ENCODE data around the gene SSC5D.

SSC5D gene

DNA sequence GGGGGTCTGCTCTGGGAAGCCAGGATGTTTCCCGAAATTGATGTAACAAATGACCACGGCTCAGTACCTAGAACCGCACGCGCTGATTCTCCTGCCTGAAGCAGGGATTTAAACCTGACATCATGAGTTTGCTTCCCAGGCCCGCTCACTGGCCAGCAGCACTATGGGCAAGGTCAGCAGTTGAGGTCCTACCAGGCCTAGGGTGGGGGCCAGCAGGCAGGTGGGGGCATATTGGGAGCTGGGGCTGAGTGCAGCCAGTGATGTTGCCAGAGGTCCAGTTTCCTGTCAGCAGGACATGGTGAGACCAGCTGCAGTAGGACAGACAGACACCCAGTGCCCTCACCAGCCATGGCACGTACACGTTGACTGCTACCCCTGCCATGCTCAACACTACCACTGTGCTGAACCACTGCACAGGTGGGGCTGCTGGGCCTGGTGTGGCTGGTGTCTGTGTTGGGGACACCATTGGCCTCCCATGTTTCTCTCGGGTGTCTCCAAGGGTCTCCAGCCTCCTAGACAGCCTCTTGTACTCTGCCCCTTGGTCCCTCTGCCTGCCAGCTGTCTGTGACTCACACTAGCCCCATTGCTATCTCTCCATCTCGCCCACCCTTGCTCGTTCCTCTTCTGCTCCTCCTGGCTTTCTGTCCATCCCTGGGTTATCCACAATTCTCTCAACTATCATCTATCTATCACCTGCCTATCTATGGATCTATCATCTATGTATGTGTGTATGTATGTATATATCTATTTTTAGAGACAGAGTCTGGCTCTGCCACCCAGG, 22.6 kb upstream of the SSC5D start:
- Histone ChIP-seq H3K4me3 (ENCODE audit: low read depth, low read length) (no peak overlapping the region), H3K27ac (no peak overlapping the region), H3K27me3 (replicated peaks) (no peaks in the 10 kb centered on the region), H3K36me3 (replicated peaks) (no peaks in the 10 kb centered on the region)
- no peak for TF ChIP-seq CTCF (IDR thresholded peaks at IDR 0.05; ENCODE audit: low read depth, low read length, missing control alignments)
- DNase-seq: no peak
- in situ Hi-C loops (cut with HindIII; ENCODE audit: low pct_ligation_motif_present, low sequenced_read_pairs): no loop called here

GRCh38 chr19:55466241-55466614, 22.0 kb upstream of the SSC5D start:
- no peak overlapping the region for H3K27ac ChIP-seq
- TF ChIP-seq CTCF (IDR thresholded peaks at IDR 0.05; ENCODE audit: low read depth, low read length, missing control alignments): no peak
- in situ Hi-C loops (cut with HindIII; ENCODE audit: low pct_ligation_motif_present, low sequenced_read_pairs): no loop called here
- no peak for DNase-seq
- no peak overlapping the region for H3K4me3 ChIP-seq (ENCODE audit: low read depth, low read length)
- no peaks in the 10 kb centered on the region for H3K27me3 ChIP-seq (replicated peaks)
- no peaks in the 10 kb centered on the region for H3K36me3 ChIP-seq (replicated peaks)

DNA sequence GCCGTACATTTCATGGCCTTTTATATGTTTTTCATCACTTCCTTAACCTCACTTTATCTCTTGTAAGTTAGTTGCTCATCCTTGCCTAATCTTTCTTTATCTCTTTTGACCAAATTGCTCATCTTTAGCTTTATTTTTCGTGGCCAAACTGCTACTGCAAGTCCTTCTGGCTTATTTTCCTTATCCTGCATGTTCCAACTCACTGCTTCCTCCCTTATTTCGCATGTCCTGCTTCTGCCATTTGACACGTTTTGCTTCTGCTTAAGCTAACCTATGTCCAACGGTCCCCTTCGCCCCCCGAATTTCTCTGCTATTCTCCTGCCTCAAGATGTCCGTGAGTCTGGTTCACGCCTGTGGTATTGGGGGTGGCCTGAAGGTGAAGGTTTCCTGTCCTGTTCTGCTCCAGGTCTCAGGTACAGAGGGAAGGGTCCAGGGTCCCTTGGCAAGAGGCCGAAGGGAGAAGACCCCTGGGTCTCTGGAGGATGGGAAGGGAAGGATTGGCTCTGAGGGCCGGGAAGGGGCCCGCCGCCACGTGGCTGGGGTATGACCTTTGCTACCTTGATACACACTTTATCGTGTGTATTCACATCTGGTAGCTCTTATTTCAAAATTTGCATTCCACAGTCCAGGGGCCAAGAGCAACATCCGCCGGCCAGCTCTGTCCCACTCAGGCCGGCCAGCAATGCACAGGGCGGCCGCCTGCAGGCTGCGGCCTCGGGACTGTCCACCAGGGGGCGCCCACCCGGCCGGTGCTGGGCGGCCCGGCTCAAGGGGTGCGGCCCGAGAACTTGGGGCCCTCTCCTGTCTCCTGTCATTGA, 20.8 kb upstream of the SSC5D start:
- Histone ChIP-seq H3K36me3 (replicated peaks) (no peaks in the 10 kb centered on the region), H3K27ac (no peak overlapping the region), H3K4me3 (ENCODE audit: low read depth, low read length) (no peak overlapping the region), H3K27me3 (replicated peaks) (no peaks in the 10 kb centered on the region)
- in situ Hi-C loops (cut with HindIII; ENCODE audit: low pct_ligation_motif_present, low sequenced_read_pairs): no loop called here
- no peak for DNase-seq
- peak; percentile 71 for TF ChIP-seq CTCF (IDR thresholded peaks at IDR 0.05; ENCODE audit: low read depth, low read length, missing control alignments)

DNA sequence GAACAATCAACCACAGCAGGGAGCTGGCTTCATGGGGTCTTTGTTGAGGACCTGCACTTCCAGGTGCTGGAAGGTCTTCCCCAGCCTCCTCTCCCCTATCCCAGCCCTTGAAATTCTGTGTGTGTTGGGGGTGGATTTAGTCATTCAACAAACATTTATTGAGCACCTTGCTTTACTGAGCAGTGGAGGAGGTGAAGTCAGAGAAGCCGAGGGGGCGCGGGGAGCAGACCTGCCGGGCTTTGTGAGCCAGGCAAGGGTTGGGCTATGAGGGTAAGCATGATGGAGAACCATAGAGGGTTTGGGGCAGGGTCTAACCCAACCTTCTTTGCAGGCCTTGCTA, 20.2 kb upstream of the SSC5D start:
- in situ Hi-C loops (cut with HindIII; ENCODE audit: low pct_ligation_motif_present, low sequenced_read_pairs): no loop called here
- no peak for DNase-seq
- H3K27me3 ChIP-seq (replicated peaks): no peaks in the 10 kb centered on the region
- no peak for TF ChIP-seq CTCF (IDR thresholded peaks at IDR 0.05; ENCODE audit: low read depth, low read length, missing control alignments)
- no peak overlapping the region for H3K4me3 ChIP-seq (ENCODE audit: low read depth, low read length)
- no peaks in the 10 kb centered on the region for H3K36me3 ChIP-seq (replicated peaks)
- no peak overlapping the region for H3K27ac ChIP-seq

DNA sequence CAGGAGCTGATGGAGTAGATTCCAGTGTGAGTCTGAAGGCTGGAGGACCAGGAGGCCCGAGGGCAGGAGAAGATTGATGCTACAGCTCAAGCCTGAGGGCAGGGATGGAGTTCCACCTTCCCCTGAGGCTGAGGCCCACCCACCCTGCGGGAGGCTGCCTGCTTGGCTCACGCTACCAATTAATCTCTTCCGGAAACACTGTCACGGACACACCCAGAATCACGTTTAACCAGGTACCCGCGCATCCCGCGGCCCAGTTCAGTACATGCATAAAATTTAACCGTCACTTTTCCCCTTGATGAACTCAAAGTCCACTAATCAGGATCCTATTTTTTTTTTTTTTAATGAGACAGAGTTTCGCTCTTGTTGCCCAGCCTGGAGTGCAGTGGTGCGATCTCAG, 17.0 kb upstream of the SSC5D start:
- in situ Hi-C loops (cut with HindIII; ENCODE audit: low pct_ligation_motif_present, low sequenced_read_pairs): no loop called here
- Histone ChIP-seq H3K4me3 (ENCODE audit: low read depth, low read length) (no peak overlapping the region), H3K27me3 (replicated peaks) (no peaks in the 10 kb centered on the region), H3K27ac (no peak overlapping the region), H3K36me3 (replicated peaks) (no peaks in the 10 kb centered on the region)
- no peak for TF ChIP-seq CTCF (IDR thresholded peaks at IDR 0.05; ENCODE audit: low read depth, low read length, missing control alignments)
- DNase-seq: no peak
